Skeletal muscle satellite cell (primary cell): ENCODE measurements around the gene ADIRF. TPM values are rescaled to one million over a fixed set of nuclear protein-coding genes. Genes with fewer than 3 reads are reported as not detected.
"Not testable (repeated sequence)": the region's sequence is repeated elsewhere in the genome, so short reads cannot be mapped to it uniquely, and the experiment has no call there.

Experiments
- H3K27me3 ChIP-seq: 2 replicates; pipeline ENCODE4 v1.7.0; 2013; ENCODE audit warnings: low read length; ENCODE audit not compliant: control insufficient read depth, insufficient read depth
- H3K36me3 ChIP-seq: 2 replicates; pipeline ENCODE4 v1.7.0; 2013; ENCODE audit warnings: mild to moderate bottlenecking, control low read depth, low read length; ENCODE audit not compliant: insufficient read depth
- H3K4me1 ChIP-seq: 2 replicates; pipeline ENCODE4 v1.7.0; 2013; ENCODE audit warnings: low read length; ENCODE audit not compliant: control insufficient read depth, insufficient read depth
- H3K4me2 ChIP-seq: 2 replicates; pipeline ENCODE4 v1.7.0; 2013; ENCODE audit warnings: mild to moderate bottlenecking, low read length
- H3K4me3 ChIP-seq: 2 replicates; pipeline ENCODE4 v1.7.0; 2013; ENCODE audit warnings: low read length
- H3K9ac ChIP-seq: 2 replicates; pipeline ENCODE4 v1.7.0; 2013; ENCODE audit warnings: mild to moderate bottlenecking, low read depth, low read length, moderate library complexity
- H3K9me3 ChIP-seq: replicated peaks from 2 replicates; pipeline ENCODE4 v1.7.0; 2013; ENCODE audit warnings: mild to moderate bottlenecking, control low read depth, low read length
- small RNA-seq: library from RNA; depleted of rRNA; stranded (forward); fragments of <200 nt; gene quantifications from one replicate; pipeline ENCODE3, GENCODE V24; 2012

Gene ADIRF

GRCh38 chr10:87019504-87019903 is 51.2 kb downstream of the ADIRF start:
- H3K9ac ChIP-seq, H3K4me1 ChIP-seq, H3K9me3 ChIP-seq, H3K4me3 ChIP-seq, H3K4me2 ChIP-seq, H3K27me3 ChIP-seq, H3K36me3 ChIP-seq: not testable (repeated sequence)

DNA sequence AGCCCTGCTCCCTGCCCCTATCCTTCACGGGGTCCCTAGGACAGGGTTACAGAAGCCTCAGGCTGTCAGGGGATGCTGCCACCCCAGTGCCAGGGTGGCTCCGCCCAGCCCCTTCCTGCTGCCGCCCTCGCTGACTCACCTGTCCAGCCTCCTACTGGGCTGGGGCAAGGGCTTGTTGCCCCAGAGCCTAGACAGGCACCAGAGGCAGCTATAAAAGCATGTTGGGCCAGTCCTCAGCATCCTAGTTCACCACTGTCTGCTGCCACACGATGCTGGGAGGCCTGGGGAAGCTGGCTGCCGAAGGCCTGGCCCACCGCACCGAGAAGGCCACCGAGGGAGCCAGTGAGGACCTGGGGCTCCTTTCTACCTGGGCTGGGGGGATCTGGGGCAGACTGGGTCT is 51.8 kb downstream of the ADIRF start, which contains the start of gene FAM25A:
Gene FAM25A (plus strand): TSS at position 239 of the 400 bp plus-strand sequence. CDS start 31 bp downstream, at position 270.
- not testable (repeated sequence) for H3K4me3 ChIP-seq, H3K4me1 ChIP-seq, H3K4me2 ChIP-seq, H3K36me3 ChIP-seq, H3K27me3 ChIP-seq, H3K9me3 ChIP-seq, H3K9ac ChIP-seq

Small RNA genes lying within 50 kb of the gene (small RNA-seq; reads per million reads assigned to genes)
- not detected for gene BMS1P3
- not detected for gene FAM25A
